IMR-90 (cell line): ENCODE measurements around the gene PDE4A.

ENCODE experiments used
- MAZ ChIP-seq: IDR thresholded peaks from 2 replicates; pipeline ENCODE4 v1.6.1; 2012; ENCODE audit warnings: low read depth, mild to moderate bottlenecking, low read length, improper control_type of control experiment, moderate library complexity, borderline replicate concordance
- POLR2A ChIP-seq: IDR thresholded peaks from 2 replicates; pipeline ENCODE4 v1.6.1; 2012; ENCODE audit warnings: mild to moderate bottlenecking, low read depth, low read length
- RCOR1 ChIP-seq: IDR thresholded peaks from 2 replicates; pipeline ENCODE4 v1.6.1; 2012; ENCODE audit warnings: mild to moderate bottlenecking, low read length, improper control_type of control experiment; ENCODE audit not compliant: insufficient replicate concordance
- TF ChIP-seq, protein P1 (sequence below): conservative IDR thresholded peaks from 2 replicates; pipeline ENCODE4 v1.5.1; 2012; ENCODE audit warnings: mild to moderate bottlenecking, low read depth, low read length, improper control_type of control experiment

DNA sequence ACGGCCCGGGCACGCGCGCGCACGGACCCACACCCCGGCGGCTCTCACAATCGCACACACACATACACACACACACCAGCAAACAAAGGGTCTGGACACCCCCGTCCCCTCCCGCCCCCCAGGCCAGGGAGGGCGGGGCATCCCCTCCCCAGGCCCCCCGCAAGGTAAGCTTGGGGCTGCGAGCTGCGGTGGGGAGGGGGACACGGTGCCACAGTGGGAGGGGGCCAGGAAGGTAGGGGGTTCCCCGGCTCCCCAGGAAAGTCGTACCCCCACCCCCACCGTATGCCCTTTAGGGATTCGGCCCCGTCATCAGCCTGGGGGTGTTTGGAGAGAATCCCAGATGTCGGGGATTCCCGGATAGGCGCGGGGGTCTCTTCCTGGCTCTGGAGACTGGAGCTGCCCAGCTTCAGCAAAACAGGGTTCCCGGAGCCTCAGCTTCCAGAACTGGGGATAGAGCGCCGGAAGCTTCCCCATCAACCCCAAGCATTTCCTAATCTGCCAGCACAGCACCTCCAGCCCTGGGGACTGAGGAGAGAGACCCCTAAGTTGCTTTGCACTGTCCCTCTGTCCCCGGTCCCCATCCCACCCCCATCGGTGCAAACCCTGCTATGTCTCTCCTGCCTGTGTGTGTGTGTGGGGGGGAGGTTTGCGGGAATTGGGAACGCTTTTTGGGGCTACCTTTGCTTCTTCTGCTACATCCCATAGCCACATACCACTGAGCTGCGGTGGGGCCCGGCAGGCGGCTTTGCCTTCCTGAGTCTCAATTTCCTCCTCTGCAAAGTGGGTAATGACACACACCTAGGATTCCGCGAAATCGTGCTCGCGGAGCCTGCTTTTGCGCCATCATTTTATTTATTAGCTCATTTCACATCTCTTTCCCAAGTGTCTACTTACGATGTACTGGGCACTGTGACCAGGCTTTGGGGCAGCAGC lies 15.2 kb upstream of the PDE4A start:
- TF ChIP-seq, protein P1, sequence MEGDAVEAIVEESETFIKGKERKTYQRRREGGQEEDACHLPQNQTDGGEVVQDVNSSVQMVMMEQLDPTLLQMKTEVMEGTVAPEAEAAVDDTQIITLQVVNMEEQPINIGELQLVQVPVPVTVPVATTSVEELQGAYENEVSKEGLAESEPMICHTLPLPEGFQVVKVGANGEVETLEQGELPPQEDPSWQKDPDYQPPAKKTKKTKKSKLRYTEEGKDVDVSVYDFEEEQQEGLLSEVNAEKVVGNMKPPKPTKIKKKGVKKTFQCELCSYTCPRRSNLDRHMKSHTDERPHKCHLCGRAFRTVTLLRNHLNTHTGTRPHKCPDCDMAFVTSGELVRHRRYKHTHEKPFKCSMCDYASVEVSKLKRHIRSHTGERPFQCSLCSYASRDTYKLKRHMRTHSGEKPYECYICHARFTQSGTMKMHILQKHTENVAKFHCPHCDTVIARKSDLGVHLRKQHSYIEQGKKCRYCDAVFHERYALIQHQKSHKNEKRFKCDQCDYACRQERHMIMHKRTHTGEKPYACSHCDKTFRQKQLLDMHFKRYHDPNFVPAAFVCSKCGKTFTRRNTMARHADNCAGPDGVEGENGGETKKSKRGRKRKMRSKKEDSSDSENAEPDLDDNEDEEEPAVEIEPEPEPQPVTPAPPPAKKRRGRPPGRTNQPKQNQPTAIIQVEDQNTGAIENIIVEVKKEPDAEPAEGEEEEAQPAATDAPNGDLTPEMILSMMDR, result no peak
- TF ChIP-seq MAZ (no peak), RCOR1 (no peak), POLR2A (no peak)
